Measurements from ENCODE around the gene KIF5A. TPM values are rescaled to one million over a fixed set of nuclear protein-coding genes. Genes with fewer than 3 reads are reported as not detected.
A peak's percentile ranks its signal among the peaks of the same experiment; 100 is the strongest.

The KIF5A gene
- total and polyA plus RNA-seq, 2 of the 13 experiments (the other 11 are each of a cell fraction or from before 2014, with no cell fraction given): 1.6 to 11.9 TPM

- TF ChIP-seq, protein P1, sequence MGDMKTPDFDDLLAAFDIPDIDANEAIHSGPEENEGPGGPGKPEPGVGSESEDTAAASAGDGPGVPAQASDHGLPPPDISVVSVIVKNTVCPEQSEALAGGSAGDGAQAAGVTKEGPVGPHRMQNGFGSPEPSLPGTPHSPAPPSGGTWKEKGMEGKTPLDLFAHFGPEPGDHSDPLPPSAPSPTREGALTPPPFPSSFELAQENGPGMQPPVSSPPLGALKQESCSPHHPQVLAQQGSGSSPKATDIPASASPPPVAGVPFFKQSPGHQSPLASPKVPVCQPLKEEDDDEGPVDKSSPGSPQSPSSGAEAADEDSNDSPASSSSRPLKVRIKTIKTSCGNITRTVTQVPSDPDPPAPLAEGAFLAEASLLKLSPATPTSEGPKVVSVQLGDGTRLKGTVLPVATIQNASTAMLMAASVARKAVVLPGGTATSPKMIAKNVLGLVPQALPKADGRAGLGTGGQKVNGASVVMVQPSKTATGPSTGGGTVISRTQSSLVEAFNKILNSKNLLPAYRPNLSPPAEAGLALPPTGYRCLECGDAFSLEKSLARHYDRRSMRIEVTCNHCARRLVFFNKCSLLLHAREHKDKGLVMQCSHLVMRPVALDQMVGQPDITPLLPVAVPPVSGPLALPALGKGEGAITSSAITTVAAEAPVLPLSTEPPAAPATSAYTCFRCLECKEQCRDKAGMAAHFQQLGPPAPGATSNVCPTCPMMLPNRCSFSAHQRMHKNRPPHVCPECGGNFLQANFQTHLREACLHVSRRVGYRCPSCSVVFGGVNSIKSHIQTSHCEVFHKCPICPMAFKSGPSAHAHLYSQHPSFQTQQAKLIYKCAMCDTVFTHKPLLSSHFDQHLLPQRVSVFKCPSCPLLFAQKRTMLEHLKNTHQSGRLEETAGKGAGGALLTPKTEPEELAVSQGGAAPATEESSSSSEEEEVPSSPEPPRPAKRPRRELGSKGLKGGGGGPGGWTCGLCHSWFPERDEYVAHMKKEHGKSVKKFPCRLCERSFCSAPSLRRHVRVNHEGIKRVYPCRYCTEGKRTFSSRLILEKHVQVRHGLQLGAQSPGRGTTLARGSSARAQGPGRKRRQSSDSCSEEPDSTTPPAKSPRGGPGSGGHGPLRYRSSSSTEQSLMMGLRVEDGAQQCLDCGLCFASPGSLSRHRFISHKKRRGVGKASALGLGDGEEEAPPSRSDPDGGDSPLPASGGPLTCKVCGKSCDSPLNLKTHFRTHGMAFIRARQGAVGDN (CRISPR knock-in tag; IDR thresholded peaks at IDR 0.05): peak; percentile 55
- TF ChIP-seq ATF2 (CRISPR knock-in tag; IDR thresholded peaks at IDR 0.05) (no peak), EP300 (IDR thresholded peaks at IDR 0.05; ENCODE audit: low read depth in 2 of 2, low read length in 2 of 2) (no peak), EP300 (CRISPR knock-in tag; IDR thresholded peaks at IDR 0.05; ENCODE audit: borderline replicate concordance) (no peak), ZFX (CRISPR knock-in tag; IDR thresholded peaks at IDR 0.05; ENCODE audit: low read depth) (peak; percentile 59; the same call in 1 of the 2 replicates), ZNF256 (CRISPR knock-in tag; conservative IDR thresholded peaks at IDR 0.05) (no peak), HNRNPH1 (optimal IDR thresholded peaks at IDR 0.05; ENCODE audit: low read depth, low read length) (no peak), ZNF496 (CRISPR knock-in tag; IDR thresholded peaks at IDR 0.05; ENCODE audit: insufficient replicate concordance) (no peak), TEAD3 (CRISPR knock-in tag; optimal IDR thresholded peaks at IDR 0.05; ENCODE audit: borderline replicate concordance) (no peak), ZNF800 (CRISPR knock-in tag; IDR thresholded peaks at IDR 0.05) (no peak), ARNT (IDR thresholded peaks at IDR 0.05) (no peak), ZNF567 (CRISPR knock-in tag; IDR thresholded peaks at IDR 0.05; ENCODE audit: borderline replicate concordance) (no peak), ZBTB42 (CRISPR knock-in tag; IDR thresholded peaks at IDR 0.05) (no peak), JUND (CRISPR knock-in tag; IDR thresholded peaks at IDR 0.05) (no peak), NFE2 (CRISPR knock-in tag; IDR thresholded peaks at IDR 0.05) (no peak), ZNF264 (CRISPR knock-in tag; IDR thresholded peaks at IDR 0.05) (no peak), ZNF775 (CRISPR knock-in tag; IDR thresholded peaks at IDR 0.05; ENCODE audit: borderline replicate concordance) (no peak)
- TF ChIP-seq, protein P2, sequence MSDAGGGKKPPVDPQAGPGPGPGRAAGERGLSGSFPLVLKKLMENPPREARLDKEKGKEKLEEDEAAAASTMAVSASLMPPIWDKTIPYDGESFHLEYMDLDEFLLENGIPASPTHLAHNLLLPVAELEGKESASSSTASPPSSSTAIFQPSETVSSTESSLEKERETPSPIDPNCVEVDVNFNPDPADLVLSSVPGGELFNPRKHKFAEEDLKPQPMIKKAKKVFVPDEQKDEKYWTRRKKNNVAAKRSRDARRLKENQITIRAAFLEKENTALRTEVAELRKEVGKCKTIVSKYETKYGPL (CRISPR knock-in tag; IDR thresholded peaks at IDR 0.05): no peak
- TF ChIP-seq, protein P3, sequence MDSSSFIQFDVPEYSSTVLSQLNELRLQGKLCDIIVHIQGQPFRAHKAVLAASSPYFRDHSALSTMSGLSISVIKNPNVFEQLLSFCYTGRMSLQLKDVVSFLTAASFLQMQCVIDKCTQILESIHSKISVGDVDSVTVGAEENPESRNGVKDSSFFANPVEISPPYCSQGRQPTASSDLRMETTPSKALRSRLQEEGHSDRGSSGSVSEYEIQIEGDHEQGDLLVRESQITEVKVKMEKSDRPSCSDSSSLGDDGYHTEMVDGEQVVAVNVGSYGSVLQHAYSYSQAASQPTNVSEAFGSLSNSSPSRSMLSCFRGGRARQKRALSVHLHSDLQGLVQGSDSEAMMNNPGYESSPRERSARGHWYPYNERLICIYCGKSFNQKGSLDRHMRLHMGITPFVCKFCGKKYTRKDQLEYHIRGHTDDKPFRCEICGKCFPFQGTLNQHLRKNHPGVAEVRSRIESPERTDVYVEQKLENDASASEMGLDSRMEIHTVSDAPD (CRISPR knock-in tag; IDR thresholded peaks at IDR 0.05): no peak
These were observed 55.4 kb downstream of the KIF5A start (continued) for GRCh38 chr12:57604992-57605810.
